ENCODE results near the gene TRAF7.

The TRAF7 gene

GRCh38 chr16:2158262-2158638, 2.7 kb downstream of the TRAF7 start:
- TF ChIP-seq, protein P1, sequence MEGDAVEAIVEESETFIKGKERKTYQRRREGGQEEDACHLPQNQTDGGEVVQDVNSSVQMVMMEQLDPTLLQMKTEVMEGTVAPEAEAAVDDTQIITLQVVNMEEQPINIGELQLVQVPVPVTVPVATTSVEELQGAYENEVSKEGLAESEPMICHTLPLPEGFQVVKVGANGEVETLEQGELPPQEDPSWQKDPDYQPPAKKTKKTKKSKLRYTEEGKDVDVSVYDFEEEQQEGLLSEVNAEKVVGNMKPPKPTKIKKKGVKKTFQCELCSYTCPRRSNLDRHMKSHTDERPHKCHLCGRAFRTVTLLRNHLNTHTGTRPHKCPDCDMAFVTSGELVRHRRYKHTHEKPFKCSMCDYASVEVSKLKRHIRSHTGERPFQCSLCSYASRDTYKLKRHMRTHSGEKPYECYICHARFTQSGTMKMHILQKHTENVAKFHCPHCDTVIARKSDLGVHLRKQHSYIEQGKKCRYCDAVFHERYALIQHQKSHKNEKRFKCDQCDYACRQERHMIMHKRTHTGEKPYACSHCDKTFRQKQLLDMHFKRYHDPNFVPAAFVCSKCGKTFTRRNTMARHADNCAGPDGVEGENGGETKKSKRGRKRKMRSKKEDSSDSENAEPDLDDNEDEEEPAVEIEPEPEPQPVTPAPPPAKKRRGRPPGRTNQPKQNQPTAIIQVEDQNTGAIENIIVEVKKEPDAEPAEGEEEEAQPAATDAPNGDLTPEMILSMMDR (conservative IDR thresholded peaks at IDR 0.05; ENCODE audit: low read length), result no peak
- no peak overlapping the region for H3K4me3 ChIP-seq (ENCODE audit: low read length)
- DNase-seq (ENCODE audit: low read depth), result no peak

DNA sequence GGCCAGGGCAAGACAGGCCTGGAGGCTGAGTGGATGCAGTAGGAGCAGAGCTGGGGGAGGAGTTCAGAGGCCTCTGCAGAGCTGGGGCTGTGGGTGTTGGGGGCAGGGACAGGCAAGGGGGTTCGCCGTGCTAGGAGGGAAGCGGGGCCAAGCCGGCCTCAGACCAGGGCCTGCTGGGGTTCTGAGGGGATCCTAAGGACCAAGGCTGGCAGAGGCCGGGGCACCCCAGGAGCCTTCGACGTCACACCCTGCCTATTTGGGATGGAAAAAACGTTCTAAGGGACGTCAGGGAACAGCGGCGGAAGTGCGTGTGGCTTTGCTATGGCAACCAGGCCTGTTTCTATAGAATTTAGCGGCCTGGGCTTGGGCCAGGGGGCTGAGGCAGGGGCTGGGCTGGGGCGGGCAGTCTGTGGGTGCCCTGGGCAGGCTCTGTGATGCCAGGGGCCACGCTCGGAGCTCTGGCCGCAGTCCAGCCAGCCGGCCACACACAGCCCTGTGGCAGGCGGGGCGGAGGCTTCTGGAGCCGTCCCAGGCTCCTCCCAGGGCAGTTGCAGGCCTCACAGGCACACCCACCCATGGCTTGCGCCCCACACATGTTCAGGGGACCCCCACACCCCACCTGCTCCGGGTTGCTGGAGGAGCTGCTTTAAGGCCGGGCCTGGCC, 3.7 kb downstream of the TRAF7 start:
- TF ChIP-seq, protein P1 (conservative IDR thresholded peaks at IDR 0.05; ENCODE audit: low read length), result no peak
- peak; percentile 65 for DNase-seq (ENCODE audit: low read depth)
- H3K4me3 ChIP-seq (ENCODE audit: low read length), result peak overlapping the region; percentile 34

GRCh38 chr16:2160915-2161551, 5.5 kb downstream of the TRAF7 start:
- TF ChIP-seq, protein P1 (conservative IDR thresholded peaks at IDR 0.05; ENCODE audit: low read length), result no peak
- DNase-seq (ENCODE audit: low read depth), result peak; percentile 87
- peak overlapping the region; percentile 29 for H3K4me3 ChIP-seq (ENCODE audit: low read length)

- TF ChIP-seq, protein P1 (conservative IDR thresholded peaks at IDR 0.05; ENCODE audit: low read length), result no peak
- DNase-seq (ENCODE audit: low read depth), result no peak
- no peak overlapping the region; the same call in 1 of the 2 replicates for H3K4me3 ChIP-seq (ENCODE audit: low read length)
These were observed 6.3 kb downstream of the TRAF7 start for GRCh38 chr16:2161911-2162310.

DNA sequence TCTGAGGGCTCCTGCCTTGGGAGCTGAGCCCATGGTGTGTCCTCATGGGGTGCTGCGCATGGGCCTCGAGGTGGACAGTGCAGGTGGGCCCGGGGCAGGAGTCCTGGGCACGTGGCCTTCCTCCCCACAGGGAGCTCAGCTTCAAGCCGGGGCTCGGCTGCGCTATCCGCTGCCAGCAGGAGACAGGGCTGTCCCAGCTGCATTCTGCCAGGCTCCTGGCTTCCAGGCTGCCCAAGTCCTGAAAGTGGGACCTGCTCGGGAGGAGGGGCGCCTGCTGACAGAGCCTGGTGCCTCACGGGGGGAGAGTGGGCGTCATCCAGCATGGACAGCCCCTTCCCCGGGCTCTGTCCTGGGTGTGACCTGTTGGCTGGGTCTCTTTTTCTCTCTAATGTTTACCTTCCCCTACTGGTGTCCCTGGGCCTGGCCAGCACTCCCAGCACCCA, 7.1 kb downstream of the TRAF7 start:
- no peak overlapping the region for H3K4me3 ChIP-seq (ENCODE audit: low read length)
- no peak for DNase-seq (ENCODE audit: low read depth)

GRCh38 chr16:2163211-2163881, 7.8 kb downstream of the TRAF7 start:
- no peak overlapping the region for H3K4me3 ChIP-seq (ENCODE audit: low read length)
- TF ChIP-seq, protein P1 (conservative IDR thresholded peaks at IDR 0.05; ENCODE audit: low read length), result no peak
- DNase-seq (ENCODE audit: low read depth), result no peak

More for the DNA sequence above, 7.1 kb downstream of the TRAF7 start:
- TF ChIP-seq, protein P1 (conservative IDR thresholded peaks at IDR 0.05; ENCODE audit: low read length), result no peak
